IMR-90 (cell line): ENCODE measurements around the gene EIF6. TPM values are rescaled to one million over a fixed set of nuclear protein-coding genes. Genes with fewer than 3 reads are reported as not detected.

Experiments used
- ATAC-seq: fragments of 200-7000 bp; cut with Tn5 transposase; 2 replicates; pipeline ENCODE4 v1.9.1; 2020; ENCODE audit warnings: low read depth, mild to moderate bottlenecking, moderate library complexity
- BruUV-seq: library from RNA; stranded (reverse); fragments of 400-500 nt; replicated peaks from 2 replicates; lab custom pipeline; 2021; lab: Mats Ljungman, UMichigan
- CTCF ChIA-PET: fragments of 300-600 bp; formaldehyde crosslinking; extraction: SDS; loops from one replicate; lab custom pipeline; 2021; ENCODE audit warnings: antibody characterized with exemption; lab: Yijun Ruan, JAX
- POLR2A ChIA-PET: fragments of 300-600 bp; sonication (Branson Sonifier 250); formaldehyde crosslinking; loops from one replicate; lab custom pipeline; 2022; ENCODE audit warnings: antibody characterized with exemption; ENCODE audit not compliant: unreplicated experiment; lab: Charles Lee
- DNase-seq: peaks from one replicate; pipeline ENCODE4 v3.0.0; 2013
- H2AFZ ChIP-seq: replicated peaks from 2 replicates; pipeline ENCODE3; 2013; ENCODE audit warnings: low read length, mild to moderate bottlenecking; ENCODE audit not compliant: poor library complexity
- H2AK5ac ChIP-seq: 2 replicates; pipeline ENCODE4 v1.6.1; 2013; ENCODE audit warnings: low read depth, low read length, inconsistent platforms
- H2AK9ac ChIP-seq: replicated peaks from 2 replicates; pipeline ENCODE3; 2013; ENCODE audit warnings: mild to moderate bottlenecking, low read depth, low read length, moderate library complexity; ENCODE audit not compliant: poor library complexity
- H2BK120ac ChIP-seq: 2 replicates; pipeline ENCODE4 v1.6.1; 2013; ENCODE audit warnings: low read depth, low read length, inconsistent platforms
- H2BK15ac ChIP-seq: 3 replicates; pipeline ENCODE4 v1.6.1; 2013; ENCODE audit warnings: low read depth, low read length, inconsistent platforms
- H2BK20ac ChIP-seq: 2 replicates; pipeline ENCODE4 v1.6.1; 2013; ENCODE audit warnings: low read depth, mild to moderate bottlenecking, inconsistent platforms, low read length, moderate library complexity
- H2BK5ac ChIP-seq: 2 replicates; pipeline ENCODE4 v1.6.1; 2013; ENCODE audit warnings: mild to moderate bottlenecking, low read depth, low read length, inconsistent platforms; ENCODE audit not compliant: poor library complexity, severe bottlenecking
- H3K14ac ChIP-seq: replicated peaks from 2 replicates; pipeline ENCODE4 v1.6.1; 2013; ENCODE audit warnings: low read depth, low read length, inconsistent platforms
- H3K18ac ChIP-seq: 2 replicates; pipeline ENCODE4 v1.6.1; 2013; ENCODE audit warnings: low read depth, low read length, control low read depth
- H3K23ac ChIP-seq: 2 replicates; pipeline ENCODE4 v1.6.1; 2013; ENCODE audit warnings: low read depth, low read length, inconsistent platforms
- H3K27ac ChIP-seq: 2 replicates; pipeline ENCODE4 v1.5.1; 2013; ENCODE audit warnings: mild to moderate bottlenecking, control low read depth, low read length; ENCODE audit not compliant: insufficient read depth
- H3K27me3 ChIP-seq: 2 replicates; pipeline ENCODE4 v1.6.1; 2013; ENCODE audit warnings: low read length; ENCODE audit not compliant: control insufficient read depth, insufficient read depth
- H3K36me3 ChIP-seq: 2 replicates; pipeline ENCODE4 v1.6.1; 2013; ENCODE audit warnings: low read length, mixed read lengths; ENCODE audit not compliant: control insufficient read depth, insufficient read depth
- H3K4ac ChIP-seq: 2 replicates; pipeline ENCODE4 v1.6.1; 2013; ENCODE audit warnings: low read depth, low read length, inconsistent platforms
- H3K4me1 ChIP-seq: 2 replicates; pipeline ENCODE4 v1.6.1; 2013; ENCODE audit warnings: low read length, mixed read lengths; ENCODE audit not compliant: control insufficient read depth, insufficient read depth
- H3K4me2 ChIP-seq: 2 replicates; pipeline ENCODE4 v1.6.1; 2013; ENCODE audit warnings: low read depth, mild to moderate bottlenecking, control low read depth, low read length, moderate library complexity
- H3K4me3 ChIP-seq: 2 replicates; pipeline ENCODE4 v1.5.1; 2013; ENCODE audit warnings: low read depth, mild to moderate bottlenecking, control low read depth, low read length, moderate library complexity; ENCODE audit not compliant: insufficient read depth
- H3K56ac ChIP-seq: 2 replicates; pipeline ENCODE4 v1.6.1; 2013; ENCODE audit warnings: low read length, inconsistent platforms; ENCODE audit not compliant: insufficient read depth; ENCODE audit errors: extremely low read depth
- H3K79me1 ChIP-seq, 2 experiments: 2 replicates each; pipeline ENCODE4 v1.6.1; 2013; ENCODE audit warnings: low read length in 2 of 2, inconsistent platforms in 1 of 2, low read depth in 1 of 2
- H3K9ac ChIP-seq: 2 replicates; pipeline ENCODE4 v1.6.1; 2013; ENCODE audit warnings: low read depth, low read length, control low read depth
- H3K9me1 ChIP-seq: 2 replicates; pipeline ENCODE4 v1.6.1; 2013; ENCODE audit warnings: low read length, inconsistent platforms; ENCODE audit not compliant: insufficient read depth
- H3K9me3 ChIP-seq: 2 replicates; pipeline ENCODE4 v1.6.1; 2013; ENCODE audit warnings: low read length; ENCODE audit not compliant: control insufficient read depth, insufficient read depth
- H4K20me1 ChIP-seq: 2 replicates; pipeline ENCODE4 v1.6.1; 2013; ENCODE audit warnings: low read length, inconsistent platforms; ENCODE audit not compliant: insufficient read depth
- H4K5ac ChIP-seq: 2 replicates; pipeline ENCODE4 v1.6.1; 2013; ENCODE audit warnings: mild to moderate bottlenecking, low read depth, low read length, control low read depth
- H4K8ac ChIP-seq, 2 experiments: 2 replicates each; pipeline ENCODE4 v1.6.1; 2013; ENCODE audit warnings: low read depth in 2 of 2, low read length in 2 of 2, control low read depth in 1 of 2, inconsistent platforms in 1 of 2
- H4K91ac ChIP-seq: 2 replicates; pipeline ENCODE4 v1.6.1; 2013; ENCODE audit warnings: low read depth, low read length, inconsistent platforms; ENCODE audit not compliant: insufficient read depth
- CEBPB ChIP-seq: IDR thresholded peaks from 2 replicates; pipeline ENCODE4 v1.6.1; 2012; ENCODE audit warnings: low read depth, low read length, improper control_type of control experiment
- CHD1 ChIP-seq: IDR thresholded peaks from 2 replicates; pipeline ENCODE4 v1.6.1; 2012; ENCODE audit warnings: low read depth, low read length, improper control_type of control experiment
- MAFK ChIP-seq: IDR thresholded peaks from 2 replicates; pipeline ENCODE4 v1.6.1; 2012; ENCODE audit warnings: low read depth, low read length, improper control_type of control experiment
- MXI1 ChIP-seq: IDR thresholded peaks from 2 replicates; pipeline ENCODE4 v1.6.1; 2012; ENCODE audit warnings: low read depth, mild to moderate bottlenecking, low read length, moderate library complexity, borderline replicate concordance
- NFE2L2 ChIP-seq: fragments of 150-350 bp; IDR thresholded peaks from 2 replicates; pipeline ENCODE4 v1.6.1; 2016; ENCODE audit warnings: low read depth, mild to moderate bottlenecking, low read length
- POLR2A ChIP-seq: IDR thresholded peaks from 2 replicates; pipeline ENCODE4 v1.6.1; 2012; ENCODE audit warnings: mild to moderate bottlenecking, low read depth, low read length
- RFX5 ChIP-seq: IDR thresholded peaks from 2 replicates; pipeline ENCODE4 v1.8.0; 2012; ENCODE audit warnings: low read depth, mild to moderate bottlenecking, low read length, moderate library complexity
- WGBS, 2 experiments: methylation state at CpG; one replicate each; pipeline versions ENCODE4 v1.1.5 to v1.1.7; 2013; ENCODE audit warnings: missing lambda C conversion rate in 2 of 2; ENCODE audit not compliant: insufficient read length in 1 of 2; ENCODE audit errors: extremely low coverage in 2 of 2; 5-methylcytosine and 5-hydroxymethylcytosine counted together
- dilution Hi-C: fragments of 300-500 bp; cut with HindIII; formaldehyde crosslinking; loops from one replicate; pipeline ENCODE4 v1.14.3; 2018; ENCODE audit warnings: low sequenced_read_pairs; ENCODE audit not compliant: unreplicated experiment
- in situ Hi-C: fragments of 300-500 bp; cut with MboI; formaldehyde crosslinking; loops from 3 replicates; pipeline ENCODE4 v1.14.3; 2019; ENCODE audit warnings: low sequenced_read_pairs, inconsistent platforms, mixed read lengths
- intact Hi-C: fragments of 100-400 bp; cut with micrococcal nuclease; formaldehyde crosslinking; loops from 2 replicates; pipeline ENCODE4 v1.10.0; 2022
- polyA plus RNA-seq, 3 experiments: library from polyadenylated mRNA; depleted of rRNA; stranded (reverse); fragments of >200 nt; gene quantifications; 2 replicates each; pipeline ENCODE4 v1.2.3, GENCODE V29; 2012; ENCODE audit warnings: low replicate concordance in 1 of 3
- total RNA-seq: library from RNA; depleted of rRNA; stranded (reverse); fragments of >200 nt; gene quantifications from 2 replicates; pipeline ENCODE4 v1.2.3, GENCODE V29; 2012

The EIF6 gene
- total and polyA plus RNA-seq, 2 of the 4 experiments (the other 2 are of a cell fraction): 215 to 227 TPM

DNA sequence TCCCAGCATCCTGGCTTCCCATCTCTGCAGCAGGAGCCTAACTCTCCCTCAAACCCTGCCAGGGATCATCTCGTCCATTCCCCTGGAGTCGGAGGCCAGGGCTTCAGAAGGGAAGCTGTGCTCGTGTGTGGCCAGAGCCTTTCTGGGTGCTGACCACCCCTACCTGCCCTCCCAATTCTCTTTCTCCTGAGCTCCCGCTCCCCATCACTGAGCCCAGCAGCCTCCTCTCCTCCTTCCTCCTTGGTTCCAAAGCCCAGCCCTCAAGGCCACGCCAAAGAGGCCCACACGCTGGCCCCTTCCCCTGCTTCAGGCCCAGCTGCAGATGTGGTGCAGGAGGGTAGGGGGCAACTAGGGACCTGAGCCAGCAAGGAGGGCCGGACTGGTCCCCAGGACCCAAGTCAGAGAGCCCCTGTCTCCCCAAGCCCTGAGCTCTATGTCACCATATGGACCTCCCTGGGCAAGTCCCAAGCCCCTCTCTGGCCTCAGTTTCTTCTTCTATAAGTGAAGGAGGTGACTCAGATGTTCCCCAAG lies 6.4 kb upstream of the EIF6 start:
- no TSS peak for BruUV-seq

More for the DNA sequence above, 6.4 kb upstream of the EIF6 start:
- Histone ChIP-seq H2BK15ac (no peak overlapping the region), H4K5ac (no peak overlapping the region), H4K91ac (no peak overlapping the region), H3K56ac (no peak overlapping the region), H3K27ac (no peak overlapping the region), H3K23ac (no peak overlapping the region), H3K9me3 (no peaks in the 10 kb centered on the region), H3K27me3 (peaks cover 2% of the 10 kb centered on the region), H3K14ac (no peak overlapping the region), H3K79me1 (no peaks in the 10 kb centered on the region), H4K8ac (no peak overlapping the region), H2BK20ac (no peak overlapping the region), H3K9me1 (no peaks in the 10 kb centered on the region; the same call in 1 of the 2 replicates), H2AFZ (no peak overlapping the region), H2BK120ac (no peak overlapping the region), H2AK5ac (no peak overlapping the region), H2AK9ac (no peak overlapping the region), H3K36me3 (no peaks in the 10 kb centered on the region), H3K9ac (no peak overlapping the region), H3K4me2 (no peak overlapping the region), H3K18ac (no peak overlapping the region), H3K4me1 (peaks cover 1% of the 10 kb centered on the region; the same call in 1 of the 2 replicates), H4K20me1 (no peaks in the 10 kb centered on the region), H3K4me3 (no peak overlapping the region), H3K4ac (no peak overlapping the region), H2BK5ac (no peak overlapping the region)
- intact Hi-C loops: no loop called here
- dilution Hi-C loops: no loop called here
- in situ Hi-C loops: no loop called here
- ATAC-seq (no peak), DNase-seq (no peak)
- TF ChIP-seq RFX5: no peak
- TF ChIP-seq MXI1: no peak
- TF ChIP-seq CEBPB: no peak
- no peak for TF ChIP-seq CHD1
- no peak for TF ChIP-seq NFE2L2
- no peak for TF ChIP-seq MAFK
- no peak for TF ChIP-seq POLR2A
- 92% methylated on average over 2 of the region's 7 CpGs; no CpG with 5 or more reads in 1 of the 2 experiments for WGBS, 2 experiments
- ChIA-PET CTCF (no interaction called here), POLR2A (no interaction called here)
